Upper lobe of left lung (tissue), 4 donors: ENCODE results near the gene FGF9.

Experiments
- EP300 ChIP-seq, 4 donors: sonication (generic); formaldehyde crosslinking; IDR thresholded peaks; one replicate each; pipeline ENCODE4 v1.5.1; 2017; ENCODE audit warnings: antibody characterized with exemption in 4 of 4, control low read depth in 2 of 4
- POLR2A ChIP-seq, 4 donors: fragments of 450-650 bp; IDR thresholded peaks; one replicate each; pipeline ENCODE4 v1.5.1; 2016 to 2017; ENCODE audit warnings: antibody characterized with exemption in 4 of 4, mild to moderate bottlenecking in 2 of 4

- TF ChIP-seq EP300 (IDR thresholded peaks at IDR 0.05) (no peak), POLR2A (IDR thresholded peaks at IDR 0.05) (no peak)
Observed at GRCh38 chr13:21659087-21659486, 11.8 kb upstream of the FGF9 start.
